WTC11 (cell line): ENCODE results near the gene STXBP1. TPM values are rescaled to one million over a fixed set of nuclear protein-coding genes. Genes with fewer than 3 reads are reported as not detected.

Source experiments
- ATAC-seq: fragments of 200-7000 bp; cut with Tn5 transposase; 2 replicates; pipeline ENCODE4 v1.10.0; 2021; ENCODE audit warnings: mild to moderate bottlenecking, moderate library complexity
- CTCF ChIA-PET: fragments of 300-600 bp; sonication (Branson Sonifier 250); formaldehyde crosslinking; loops from one replicate; lab custom pipeline; 2021; ENCODE audit warnings: antibody characterized with exemption; lab: Charles Lee
- POLR2A ChIA-PET: fragments of 350-600 bp; sonication (Branson Sonifier 250); formaldehyde crosslinking; loops from one replicate; lab custom pipeline; 2021; ENCODE audit warnings: antibody characterized with exemption; lab: Charles Lee
- DNase-seq: peaks from one replicate; pipeline ENCODE4 v3.0.0; 2021; ENCODE audit warnings: low spot score
- H3K27ac Mint-ChIP-seq: 2 replicates; pipeline ENCODE4 v1.8.0; 2021; ENCODE audit warnings: mixed read lengths
- H3K27me3 Mint-ChIP-seq: 2 replicates; pipeline ENCODE4 v1.8.0; 2021; ENCODE audit warnings: low read depth, mild to moderate bottlenecking, moderate library complexity, mixed read lengths
- H3K36me3 Mint-ChIP-seq: 2 replicates; pipeline ENCODE4 v1.8.0; 2021; ENCODE audit warnings: mixed read lengths
- H3K4me1 Mint-ChIP-seq: 2 replicates; pipeline ENCODE4 v1.8.0; 2022; ENCODE audit warnings: mixed read lengths
- H3K4me3 Mint-ChIP-seq: 2 replicates; pipeline ENCODE4 v1.8.0; 2021; ENCODE audit warnings: mild to moderate bottlenecking, moderate library complexity, mixed read lengths
- H3K9me3 Mint-ChIP-seq: 2 replicates; pipeline ENCODE4 v1.8.0; 2021; ENCODE audit warnings: mixed read lengths
- ATF3 ChIP-seq: sonication (generic); formaldehyde crosslinking; conservative IDR thresholded peaks from 2 replicates; pipeline ENCODE4 v1.8.1; 2022; ENCODE audit warnings: mild to moderate bottlenecking, missing genetic modification reagents
- CBFB ChIP-seq: sonication (generic); formaldehyde crosslinking; IDR thresholded peaks from 2 replicates; pipeline ENCODE4 v1.8.1; 2022; ENCODE audit warnings: mild to moderate bottlenecking, low read depth, missing genetic modification reagents
- CREM ChIP-seq: sonication (generic); formaldehyde crosslinking; IDR thresholded peaks from 2 replicates; pipeline ENCODE4 v1.8.1; 2022; ENCODE audit warnings: mild to moderate bottlenecking, missing genetic modification reagents, moderate library complexity
- ERG ChIP-seq: fragments of 250-450 bp; sonication (Bioruptor Pico); IDR thresholded peaks from 2 replicates; pipeline ENCODE4 v1.8.0; 2021; ENCODE audit warnings: mild to moderate bottlenecking
- FOXP1 ChIP-seq: sonication (generic); formaldehyde crosslinking; IDR thresholded peaks from 2 replicates; pipeline ENCODE4 v1.8.0; 2022; ENCODE audit warnings: missing genetic modification reagents, mild to moderate bottlenecking, moderate library complexity, borderline replicate concordance
- FOXP4 ChIP-seq: sonication (generic); formaldehyde crosslinking; IDR thresholded peaks from 2 replicates; pipeline ENCODE4 v1.8.0; 2022; ENCODE audit warnings: mild to moderate bottlenecking, missing genetic modification reagents
- MLX ChIP-seq: sonication (generic); formaldehyde crosslinking; IDR thresholded peaks from 2 replicates; pipeline ENCODE4 v1.8.1; 2023; ENCODE audit warnings: mild to moderate bottlenecking, missing genetic modification reagents, moderate library complexity
- NR2C2 ChIP-seq: sonication (generic); formaldehyde crosslinking; IDR thresholded peaks from 2 replicates; pipeline ENCODE4 v1.8.0; 2022; ENCODE audit warnings: mild to moderate bottlenecking, missing genetic modification reagents
- RORB ChIP-seq: fragments of 250-450 bp; sonication (Bioruptor Pico); IDR thresholded peaks from 2 replicates; pipeline ENCODE4 v1.9.0; 2021; ENCODE audit warnings: mild to moderate bottlenecking
- SMAD3 ChIP-seq: sonication (generic); formaldehyde crosslinking; IDR thresholded peaks from 2 replicates; pipeline ENCODE4 v1.8.0; 2022; ENCODE audit warnings: missing genetic modification reagents, mild to moderate bottlenecking, borderline replicate concordance
- SP1 ChIP-seq: sonication (generic); formaldehyde crosslinking; conservative IDR thresholded peaks from 2 replicates; pipeline ENCODE4 v1.8.1; 2022; ENCODE audit warnings: missing genetic modification reagents
- TEAD1 ChIP-seq: sonication (generic); formaldehyde crosslinking; IDR thresholded peaks from 2 replicates; pipeline ENCODE4 v1.8.0; 2022; ENCODE audit warnings: mild to moderate bottlenecking, missing genetic modification reagents
- ZNF121 ChIP-seq: sonication (generic); formaldehyde crosslinking; IDR thresholded peaks from 2 replicates; pipeline ENCODE4 v1.8.0; 2023; ENCODE audit warnings: missing genetic modification reagents
- ZNF671 ChIP-seq: fragments of 250-450 bp; sonication (Bioruptor Pico); IDR thresholded peaks from 2 replicates; pipeline ENCODE4 v1.8.0; 2021; ENCODE audit warnings: mild to moderate bottlenecking
- total RNA-seq: library from RNA; stranded (reverse); gene quantifications from 3 replicates; pipeline ENCODE4 v1.2.3, GENCODE V29; 2021
- TF ChIP-seq, protein P1 (sequence below): fragments of 200-600 bp; IDR thresholded peaks from 2 replicates; pipeline ENCODE4 v1.8.0; 2022; ENCODE audit warnings: antibody characterized with exemption
- TF ChIP-seq, protein P2 (sequence below): sonication (generic); formaldehyde crosslinking; IDR thresholded peaks from 2 replicates; pipeline ENCODE4 v1.8.1; 2023; ENCODE audit warnings: mild to moderate bottlenecking, missing genetic modification reagents
- TF ChIP-seq, protein P3 (sequence below): sonication (generic); formaldehyde crosslinking; IDR thresholded peaks from 2 replicates; pipeline ENCODE4 v1.8.1; 2022; ENCODE audit warnings: mild to moderate bottlenecking, moderate library complexity, missing genetic modification reagents
- TF ChIP-seq, protein P4 (sequence below): sonication (generic); formaldehyde crosslinking; IDR thresholded peaks from 2 replicates; pipeline ENCODE4 v1.8.0; 2023; ENCODE audit warnings: mild to moderate bottlenecking, missing genetic modification reagents

Gene STXBP1
- total RNA-seq, 1 experiment from 2014 or later, result 37.1 TPM

DNA sequence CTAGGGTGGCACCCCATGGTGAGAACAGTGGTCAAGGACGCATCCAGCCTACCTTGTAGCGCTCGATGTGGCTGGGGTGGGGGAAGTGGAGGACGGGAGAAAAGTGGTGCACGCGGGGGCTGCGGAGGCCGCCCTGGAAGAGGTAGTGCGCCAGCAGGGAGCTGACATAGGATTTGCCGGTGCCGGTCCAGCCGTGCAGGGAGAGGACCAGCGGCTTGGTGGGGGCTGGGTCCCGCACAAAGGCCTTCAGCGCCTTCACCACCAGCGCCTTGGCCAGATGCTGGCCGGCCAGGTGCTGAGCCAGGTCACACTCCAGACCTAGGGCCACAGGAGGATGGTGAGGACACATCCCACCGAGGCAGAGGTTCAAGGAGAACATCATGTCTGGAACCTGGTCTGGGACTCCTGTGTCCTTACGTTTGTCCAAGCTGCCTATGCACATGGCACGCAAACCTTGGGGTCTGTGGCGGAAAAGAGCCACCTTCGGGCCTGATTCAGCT is 122.2 kb downstream of the STXBP1 start:
- Mint-ChIP-seq H3K9me3 (no peaks in the 10 kb centered on the region), H3K36me3 (no peaks in the 10 kb centered on the region), H3K27ac (no peak overlapping the region), H3K27me3 (peaks cover 7% of the 10 kb centered on the region), H3K4me1 (peaks cover 11% of the 10 kb centered on the region), H3K4me3 (peak overlapping the region; percentile 65)
- DNase-seq, result peak; percentile 35
- TF ChIP-seq, protein P1, sequence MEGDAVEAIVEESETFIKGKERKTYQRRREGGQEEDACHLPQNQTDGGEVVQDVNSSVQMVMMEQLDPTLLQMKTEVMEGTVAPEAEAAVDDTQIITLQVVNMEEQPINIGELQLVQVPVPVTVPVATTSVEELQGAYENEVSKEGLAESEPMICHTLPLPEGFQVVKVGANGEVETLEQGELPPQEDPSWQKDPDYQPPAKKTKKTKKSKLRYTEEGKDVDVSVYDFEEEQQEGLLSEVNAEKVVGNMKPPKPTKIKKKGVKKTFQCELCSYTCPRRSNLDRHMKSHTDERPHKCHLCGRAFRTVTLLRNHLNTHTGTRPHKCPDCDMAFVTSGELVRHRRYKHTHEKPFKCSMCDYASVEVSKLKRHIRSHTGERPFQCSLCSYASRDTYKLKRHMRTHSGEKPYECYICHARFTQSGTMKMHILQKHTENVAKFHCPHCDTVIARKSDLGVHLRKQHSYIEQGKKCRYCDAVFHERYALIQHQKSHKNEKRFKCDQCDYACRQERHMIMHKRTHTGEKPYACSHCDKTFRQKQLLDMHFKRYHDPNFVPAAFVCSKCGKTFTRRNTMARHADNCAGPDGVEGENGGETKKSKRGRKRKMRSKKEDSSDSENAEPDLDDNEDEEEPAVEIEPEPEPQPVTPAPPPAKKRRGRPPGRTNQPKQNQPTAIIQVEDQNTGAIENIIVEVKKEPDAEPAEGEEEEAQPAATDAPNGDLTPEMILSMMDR, result peak; percentile 98; the same call in 1 of the 2 replicates
- TF ChIP-seq CBFB, result no peak
- TF ChIP-seq, protein P2, sequence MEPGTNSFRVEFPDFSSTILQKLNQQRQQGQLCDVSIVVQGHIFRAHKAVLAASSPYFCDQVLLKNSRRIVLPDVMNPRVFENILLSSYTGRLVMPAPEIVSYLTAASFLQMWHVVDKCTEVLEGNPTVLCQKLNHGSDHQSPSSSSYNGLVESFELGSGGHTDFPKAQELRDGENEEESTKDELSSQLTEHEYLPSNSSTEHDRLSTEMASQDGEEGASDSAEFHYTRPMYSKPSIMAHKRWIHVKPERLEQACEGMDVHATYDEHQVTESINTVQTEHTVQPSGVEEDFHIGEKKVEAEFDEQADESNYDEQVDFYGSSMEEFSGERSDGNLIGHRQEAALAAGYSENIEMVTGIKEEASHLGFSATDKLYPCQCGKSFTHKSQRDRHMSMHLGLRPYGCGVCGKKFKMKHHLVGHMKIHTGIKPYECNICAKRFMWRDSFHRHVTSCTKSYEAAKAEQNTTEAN (CRISPR knock-in tag), result no peak
- TF ChIP-seq ATF3 (CRISPR knock-in tag), result no peak
- peak; percentile 3 for ATAC-seq
- CTCF ChIA-PET, result interaction anchor here (0.6 to 4.5 kb wide), 123 partner anchors 9 to 887 kb away, joined by 3 to 80 read pairs (median 6); partner anchors contain the start of genes AK1, CDK9, CFAP157 and ENG
- POLR2A ChIA-PET, result interaction anchor here (0.6 to 1.5 kb wide), 7 partner anchors 28 to 1781 kb away, joined by 3 to 9 read pairs (median 4); partner anchors contain the start of genes CFAP157 and SLC2A8

- no peak within 1 kb of the TSS for H3K27ac Mint-ChIP-seq
- H3K4me3 Mint-ChIP-seq, result peak within 1 kb of the TSS; percentile 72
- POLR2A ChIA-PET, result interaction anchor here (0.6 to 1.5 kb wide), 7 partner anchors 29 to 1780 kb away, joined by 3 to 9 read pairs (median 4); partner anchors contain the start of genes CFAP157 and SLC2A8
- TF ChIP-seq, protein P3, sequence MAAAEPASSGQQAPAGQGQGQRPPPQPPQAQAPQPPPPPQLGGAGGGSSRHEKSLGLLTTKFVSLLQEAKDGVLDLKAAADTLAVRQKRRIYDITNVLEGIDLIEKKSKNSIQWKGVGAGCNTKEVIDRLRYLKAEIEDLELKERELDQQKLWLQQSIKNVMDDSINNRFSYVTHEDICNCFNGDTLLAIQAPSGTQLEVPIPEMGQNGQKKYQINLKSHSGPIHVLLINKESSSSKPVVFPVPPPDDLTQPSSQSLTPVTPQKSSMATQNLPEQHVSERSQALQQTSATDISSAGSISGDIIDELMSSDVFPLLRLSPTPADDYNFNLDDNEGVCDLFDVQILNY (CRISPR knock-in tag), result peak; percentile 84; the same call in 1 of the 2 replicates
- TF ChIP-seq ZNF121 (CRISPR knock-in tag) (no peak), CREM (peak; percentile 66; the same call in 1 of the 2 replicates), MLX (CRISPR knock-in tag) (no peak), RORB (CRISPR knock-in tag) (no peak), NR2C2 (CRISPR knock-in tag) (no peak), SP1 (peak; percentile 100), SMAD3 (CRISPR knock-in tag) (0 out of 2 replicates have a peak, but pooled peaks have one; percentile 24), FOXP4 (peak; percentile 13; the same call in 1 of the 2 replicates), FOXP1 (CRISPR knock-in tag) (peak; percentile 94), ERG (no peak), TEAD1 (CRISPR knock-in tag) (peak; percentile 35; the same call in 1 of the 2 replicates), ZNF671 (CRISPR knock-in tag) (no peak), CBFB (peak; percentile 38; the same call in 1 of the 2 replicates), ATF3 (CRISPR knock-in tag) (no peak)
- TF ChIP-seq, protein P4, sequence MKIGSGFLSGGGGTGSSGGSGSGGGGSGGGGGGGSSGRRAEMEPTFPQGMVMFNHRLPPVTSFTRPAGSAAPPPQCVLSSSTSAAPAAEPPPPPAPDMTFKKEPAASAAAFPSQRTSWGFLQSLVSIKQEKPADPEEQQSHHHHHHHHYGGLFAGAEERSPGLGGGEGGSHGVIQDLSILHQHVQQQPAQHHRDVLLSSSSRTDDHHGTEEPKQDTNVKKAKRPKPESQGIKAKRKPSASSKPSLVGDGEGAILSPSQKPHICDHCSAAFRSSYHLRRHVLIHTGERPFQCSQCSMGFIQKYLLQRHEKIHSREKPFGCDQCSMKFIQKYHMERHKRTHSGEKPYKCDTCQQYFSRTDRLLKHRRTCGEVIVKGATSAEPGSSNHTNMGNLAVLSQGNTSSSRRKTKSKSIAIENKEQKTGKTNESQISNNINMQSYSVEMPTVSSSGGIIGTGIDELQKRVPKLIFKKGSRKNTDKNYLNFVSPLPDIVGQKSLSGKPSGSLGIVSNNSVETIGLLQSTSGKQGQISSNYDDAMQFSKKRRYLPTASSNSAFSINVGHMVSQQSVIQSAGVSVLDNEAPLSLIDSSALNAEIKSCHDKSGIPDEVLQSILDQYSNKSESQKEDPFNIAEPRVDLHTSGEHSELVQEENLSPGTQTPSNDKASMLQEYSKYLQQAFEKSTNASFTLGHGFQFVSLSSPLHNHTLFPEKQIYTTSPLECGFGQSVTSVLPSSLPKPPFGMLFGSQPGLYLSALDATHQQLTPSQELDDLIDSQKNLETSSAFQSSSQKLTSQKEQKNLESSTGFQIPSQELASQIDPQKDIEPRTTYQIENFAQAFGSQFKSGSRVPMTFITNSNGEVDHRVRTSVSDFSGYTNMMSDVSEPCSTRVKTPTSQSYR (CRISPR knock-in tag), result no peak
Measured at GRCh38 chr9:127734747-127735529, 122.9 kb downstream of the STXBP1 start, which contains the start of gene TOR2A. Gene TOR2A, minus strand, starts transcription at chr9:127735294. Its CDS starts 24 bp downstream, at chr9:127735270.

More at GRCh38 chr9:127734747-127735529, 122.9 kb downstream of the STXBP1 start, which contains the start of gene TOR2A:
- peak; percentile 90 for ATAC-seq
- peaks cover 7% of the 10 kb centered on the region for H3K27me3 Mint-ChIP-seq
- peaks cover 11% of the 10 kb centered on the region for H3K4me1 Mint-ChIP-seq
- H3K9me3 Mint-ChIP-seq, result no peaks in the 10 kb centered on the region
- no peaks in the 10 kb centered on the region for H3K36me3 Mint-ChIP-seq
- CTCF ChIA-PET, result interaction anchor here (0.6 to 4.5 kb wide), 130 partner anchors 8 to 888 kb away, joined by 3 to 80 read pairs (median 6); partner anchors contain the start of genes AK1, CDK9, CFAP157 and ENG
- peak; percentile 99 for DNase-seq
